Bone marrow (tissue), 2 donors: Measurements from ENCODE around the gene SERPINA10.
"Not testable (repeated sequence)": the region's sequence is repeated elsewhere in the genome, so short reads cannot be mapped to it uniquely, and the experiment has no call there.

Source experiments
- DNase-seq, 2 donors: peaks; one replicate each; lab custom pipeline; 2025; lab: John Stamatoyannopoulos, UW

The SERPINA10 gene

GRCh38 chr14:94284221-94284620 is 8.8 kb downstream of the SERPINA10 start:
- DNase-seq: no peak

DNA sequence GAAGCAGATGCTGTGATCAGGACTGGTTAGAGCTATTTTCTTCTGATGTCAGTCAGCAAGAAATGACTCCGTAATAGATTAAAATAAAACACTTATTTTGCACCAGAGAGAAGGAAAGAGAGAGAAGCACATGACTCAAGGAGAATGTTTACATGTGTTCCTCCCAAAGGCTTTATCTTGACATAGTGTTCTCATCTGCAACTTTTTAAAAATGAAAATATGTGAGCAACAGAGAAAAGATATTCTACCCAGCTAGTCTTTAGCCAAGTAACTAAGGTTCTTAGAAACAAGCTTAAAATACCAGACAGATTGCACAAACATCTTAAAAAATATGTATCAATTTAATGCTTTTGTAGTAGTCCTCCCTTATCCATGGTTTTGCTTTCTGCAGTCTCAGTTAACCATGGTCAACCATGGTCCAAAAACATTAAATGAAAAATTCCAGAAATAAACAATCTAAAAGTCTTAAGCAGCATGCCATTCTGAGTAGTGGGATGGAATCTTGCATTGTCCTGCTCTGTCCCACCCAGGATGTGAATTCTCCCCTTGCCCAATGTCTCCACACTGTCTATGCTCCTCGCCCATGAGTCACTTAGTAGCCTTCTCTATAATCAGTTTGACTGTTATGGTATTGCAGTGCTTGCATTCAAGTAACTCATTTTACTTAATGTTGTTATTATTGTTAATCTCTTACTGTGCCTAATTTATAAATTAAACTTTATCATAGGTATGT is 9.9 kb downstream of the SERPINA10 start:
- no peak for DNase-seq

GRCh38 chr14:94278731-94279130 is 14.3 kb downstream of the SERPINA10 start:
- DNase-seq: no peak

DNA sequence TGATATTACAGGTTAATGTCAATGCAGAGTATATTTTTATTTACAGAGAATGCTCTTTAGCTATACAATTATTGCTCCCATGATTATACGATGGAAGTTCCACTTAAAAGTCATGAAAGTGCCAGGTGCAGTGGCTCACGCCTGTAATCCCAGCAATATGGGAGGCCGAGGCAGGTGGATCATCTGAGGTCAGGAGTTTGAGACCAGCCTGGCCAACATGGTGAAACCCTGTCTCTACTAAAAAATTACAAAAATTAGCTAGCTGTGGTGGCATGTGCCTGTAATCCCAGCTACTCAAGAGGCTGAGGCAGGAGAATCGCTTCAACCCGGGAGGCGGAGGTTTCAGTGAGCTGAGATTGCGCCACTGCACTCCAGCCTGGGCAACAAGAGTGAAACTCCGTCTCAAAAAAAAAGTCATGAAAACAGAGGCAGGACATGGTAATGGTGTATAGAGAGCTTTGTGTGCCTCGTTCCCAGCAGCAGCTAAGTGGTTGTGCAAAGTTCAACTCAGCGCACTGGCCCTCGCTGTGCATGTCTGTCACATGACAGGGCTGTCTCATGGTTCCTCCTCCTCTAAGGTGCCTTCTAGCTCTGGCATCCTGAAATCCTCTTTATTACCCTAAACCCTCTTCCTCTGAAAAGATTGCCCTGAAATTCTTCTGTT is 16.0 kb downstream of the SERPINA10 start:
- not testable (repeated sequence) for DNase-seq

GRCh38 chr14:94269156-94269555 is 23.9 kb downstream of the SERPINA10 start:
- DNase-seq: no peak

DNA sequence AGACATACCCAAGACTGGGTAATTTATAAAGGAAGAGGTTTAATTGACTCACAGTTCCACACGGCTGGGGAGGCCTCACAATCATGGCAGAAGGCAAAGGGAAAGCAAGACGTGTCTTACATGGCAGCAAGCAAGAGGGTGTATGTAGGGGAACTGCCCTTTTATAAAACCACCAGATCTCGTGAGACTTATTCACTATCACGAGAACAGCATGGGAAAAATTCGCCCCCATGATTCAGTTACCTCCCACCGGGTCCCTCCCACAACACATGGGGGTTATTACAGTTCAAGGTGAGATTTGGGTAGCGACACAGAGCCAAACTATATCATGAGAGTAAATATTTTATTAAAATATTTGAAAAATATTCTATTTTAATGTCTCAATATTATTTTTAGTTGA is 24.5 kb downstream of the SERPINA10 start:
- DNase-seq: not testable (repeated sequence)

DNA sequence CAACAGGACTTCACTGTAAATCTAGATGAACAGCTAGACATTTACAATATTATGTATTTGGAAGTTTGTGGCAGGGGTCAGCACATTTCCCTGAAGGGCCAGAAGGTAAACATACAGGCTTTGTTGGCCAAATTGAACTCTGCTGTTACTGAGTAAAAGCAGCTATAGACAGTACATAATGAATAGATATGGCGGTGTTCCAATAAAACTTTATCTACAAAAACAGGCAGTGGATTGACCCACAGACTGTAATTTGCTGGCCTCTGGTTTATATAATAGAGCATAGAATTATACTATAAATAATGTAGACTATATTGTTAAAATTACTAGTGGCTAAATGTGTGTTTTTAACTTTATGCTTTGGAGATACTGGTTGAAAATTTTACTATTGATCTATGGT is 25.7 kb downstream of the SERPINA10 start:
- no peak for DNase-seq

DNA sequence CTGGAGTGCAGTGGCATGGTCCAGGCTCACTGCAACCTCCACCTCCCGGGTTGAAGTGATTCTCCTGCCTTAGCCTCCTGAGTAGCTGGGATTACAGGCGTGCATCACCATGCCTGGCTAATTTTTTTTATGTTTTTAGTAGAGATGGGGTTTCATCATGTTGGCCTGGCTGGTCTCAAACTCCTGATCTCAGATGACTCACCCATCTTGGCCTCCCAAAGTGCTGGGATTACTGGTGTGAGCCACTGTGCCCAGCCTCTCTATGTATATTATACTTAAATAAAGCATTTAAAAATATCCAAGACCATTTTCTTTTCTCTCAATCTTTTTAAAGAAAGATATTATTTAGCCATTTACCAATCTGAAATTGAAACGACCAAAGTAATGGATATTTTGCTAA is 28.9 kb downstream of the SERPINA10 start:
- DNase-seq: not testable (repeated sequence)

DNA sequence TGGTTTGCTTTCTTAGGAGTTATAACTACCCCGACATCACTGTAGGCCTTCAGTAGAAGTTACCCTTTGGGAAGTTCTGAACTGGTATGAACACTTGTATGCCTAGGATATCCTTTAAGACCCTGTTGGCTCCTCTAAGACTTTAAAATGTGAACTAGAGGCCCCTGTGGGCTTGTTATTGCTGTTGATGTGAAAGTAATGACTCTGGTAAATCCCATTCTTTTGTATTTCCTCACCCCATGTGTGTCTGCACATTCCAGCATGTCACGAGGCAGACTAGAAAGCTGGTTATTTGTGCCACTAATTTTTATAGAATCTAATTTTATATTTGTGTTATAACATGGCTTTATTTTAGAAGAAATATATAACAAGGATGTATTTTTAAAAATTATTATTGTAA is 48.9 kb downstream of the SERPINA10 start:
- DNase-seq: no peak

- no peak for DNase-seq
These were observed 53.7 kb downstream of the SERPINA10 start for GRCh38 chr14:94239406-94239805.

- no peak for DNase-seq
These were observed 55.1 kb downstream of the SERPINA10 start for GRCh38 chr14:94237983-94238382.

GRCh38 chr14:94237046-94237445 is 56.0 kb downstream of the SERPINA10 start:
- no peak for DNase-seq
